Tibial nerve (tissue), 4 donors: ENCODE data around the gene TCF4.

Source experiments
- CTCF ChIP-seq, 5 experiments: fragments of 200-600 bp in 3 of 5; fragments of 450-650 bp in 2 of 5; sonication (generic) in 3 of 5; IDR thresholded peaks; one replicate each; pipeline ENCODE4 v1.5.1; 2016 to 2019; ENCODE audit warnings: antibody characterized with exemption in 5 of 5, mild to moderate bottlenecking in 3 of 5, moderate library complexity in 2 of 5
- EP300 ChIP-seq, 2 donors: sonication (generic); formaldehyde crosslinking; IDR thresholded peaks; one replicate each; pipeline ENCODE4 v1.6.1; 2017; ENCODE audit warnings: antibody characterized with exemption in 2 of 2, mild to moderate bottlenecking in 1 of 2
- POLR2A ChIP-seq, 2 donors: fragments of 450-650 bp; IDR thresholded peaks; one replicate each; pipeline ENCODE4 v1.6.1; 2017; ENCODE audit warnings: antibody characterized with exemption in 2 of 2, mild to moderate bottlenecking in 2 of 2, moderate library complexity in 2 of 2

- TF ChIP-seq CTCF (IDR thresholded peaks at IDR 0.05) (no peak), EP300 (IDR thresholded peaks at IDR 0.05) (no peak), POLR2A (IDR thresholded peaks at IDR 0.05) (no peak)
Observed at GRCh38 chr18:55404136-55404830, 183.7 kb downstream of the TCF4 start.
